ENCODE measurements around the gene PERCC1. TPM values are rescaled to one million over a fixed set of nuclear protein-coding genes. Genes with fewer than 3 reads are reported as not detected.

The PERCC1 gene
- total and polyA plus RNA-seq, 2 of the 4 experiments (the other 2 are of a cell fraction) = not detected

DNA sequence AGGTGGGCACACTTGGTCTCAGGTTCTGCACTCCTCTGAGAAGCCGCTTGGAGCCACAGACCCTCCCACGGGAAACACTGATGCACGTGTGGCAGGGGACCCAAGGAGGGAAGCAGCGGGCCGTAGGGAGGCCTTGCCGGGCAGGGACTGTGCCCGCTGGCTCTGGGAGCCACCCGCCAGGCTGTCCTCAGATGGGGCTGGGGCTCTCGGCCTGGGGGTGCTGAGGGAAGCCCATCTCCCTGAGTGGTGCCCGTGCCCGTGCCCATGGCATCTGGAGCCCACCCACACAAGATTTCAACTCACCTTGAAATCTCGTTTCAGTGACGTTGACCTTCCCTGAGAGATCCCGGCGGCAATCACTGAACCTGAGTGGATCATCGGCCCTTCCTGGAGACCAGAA, 26.1 kb downstream of the PERCC1 start:
- H3K4ac ChIP-seq (ENCODE audit: low read depth, low read length) = no peak overlapping the region
- H2BK20ac ChIP-seq (ENCODE audit: low read depth, low read length) = no peak overlapping the region
- H3K4me2 ChIP-seq (ENCODE audit: low read depth, low read length) = no peak overlapping the region
- H3K4me1 ChIP-seq (ENCODE audit: control insufficient read depth, insufficient read depth, low read length) = no peaks in the 10 kb centered on the region
- no peak overlapping the region for H2AK9ac ChIP-seq (replicated peaks; ENCODE audit: low read depth, low read length, poor library complexity)
- H3K9ac ChIP-seq (ENCODE audit: low read depth, low read length) = no peak overlapping the region
- no peak for DNase-seq
- no peak overlapping the region for H2BK5ac ChIP-seq (ENCODE audit: low read depth, low read length, poor library complexity, severe bottlenecking)
- H3K4me3 ChIP-seq (ENCODE audit: insufficient read depth, low read depth, low read length) = no peak overlapping the region
- BruUV-seq (replicated peaks) = no TSS peak
- H3K14ac ChIP-seq (replicated peaks; ENCODE audit: low read depth, low read length) = no peak overlapping the region
- no peaks in the 10 kb centered on the region for H3K9me1 ChIP-seq (ENCODE audit: insufficient read depth, low read length)
- dilution Hi-C loops (cut with HindIII; ENCODE audit: low sequenced_read_pairs, unreplicated experiment) (no loop called here), intact Hi-C loops (cut with micrococcal nuclease) (no loop called here), in situ Hi-C loops (cut with MboI; ENCODE audit: low sequenced_read_pairs) (no loop called here)
- H2AK5ac ChIP-seq (ENCODE audit: low read depth, low read length) = no peak overlapping the region
- H3K27ac ChIP-seq (ENCODE audit: insufficient read depth, low read length) = no peak overlapping the region
- no peak overlapping the region for H2BK120ac ChIP-seq (ENCODE audit: low read depth, low read length)
- H2AFZ ChIP-seq (replicated peaks; ENCODE audit: low read length, poor library complexity) = no peak overlapping the region
- H3K18ac ChIP-seq (ENCODE audit: low read depth, low read length) = no peak overlapping the region
- WGBS, 2 experiments (ENCODE audit: extremely low coverage in 2 of 2, insufficient read length in 1 of 2) = 90% methylated on average over 9 of the region's 16 CpGs; no CpG with 5 or more reads in 1 of the 2 experiments
- CTCF ChIA-PET = no interaction called here
- POLR2A ChIA-PET (ENCODE audit: unreplicated experiment) = no interaction called here
- peaks cover 50% of the 10 kb centered on the region for H3K36me3 ChIP-seq (ENCODE audit: control insufficient read depth, insufficient read depth, low read length)
- H4K8ac ChIP-seq (ENCODE audit: low read depth in 2 of 2, low read length in 2 of 2) = no peak overlapping the region
- H4K20me1 ChIP-seq (ENCODE audit: insufficient read depth, low read length) = no peaks in the 10 kb centered on the region
- H3K27me3 ChIP-seq (ENCODE audit: control insufficient read depth, insufficient read depth, low read length) = no peaks in the 10 kb centered on the region
- H3K9me3 ChIP-seq (ENCODE audit: control insufficient read depth, insufficient read depth, low read length) = no peaks in the 10 kb centered on the region
- no peak for ATAC-seq (ENCODE audit: low read depth)
- H3K23ac ChIP-seq (ENCODE audit: low read depth, low read length) = no peak overlapping the region
- no peak overlapping the region for H3K56ac ChIP-seq (ENCODE audit: extremely low read depth, insufficient read depth, low read length)
- peaks cover 0 to 4% of the 10 kb centered on the region in 2 experiments; a peak in 1 of 4 replicates for H3K79me1 ChIP-seq (ENCODE audit: low read depth in 1 of 2, low read length in 2 of 2)
- H4K5ac ChIP-seq (ENCODE audit: low read depth, low read length) = no peak overlapping the region
- H4K91ac ChIP-seq (ENCODE audit: insufficient read depth, low read depth, low read length) = no peak overlapping the region
- no peak overlapping the region for H2BK15ac ChIP-seq (ENCODE audit: low read depth, low read length)
- no peak for TF ChIP-seq RCOR1 (IDR thresholded peaks at IDR 0.05; ENCODE audit: insufficient replicate concordance, low read length)
- no peak for TF ChIP-seq RFX5 (IDR thresholded peaks at IDR 0.05; ENCODE audit: low read depth, low read length)
- TF ChIP-seq, protein P1, sequence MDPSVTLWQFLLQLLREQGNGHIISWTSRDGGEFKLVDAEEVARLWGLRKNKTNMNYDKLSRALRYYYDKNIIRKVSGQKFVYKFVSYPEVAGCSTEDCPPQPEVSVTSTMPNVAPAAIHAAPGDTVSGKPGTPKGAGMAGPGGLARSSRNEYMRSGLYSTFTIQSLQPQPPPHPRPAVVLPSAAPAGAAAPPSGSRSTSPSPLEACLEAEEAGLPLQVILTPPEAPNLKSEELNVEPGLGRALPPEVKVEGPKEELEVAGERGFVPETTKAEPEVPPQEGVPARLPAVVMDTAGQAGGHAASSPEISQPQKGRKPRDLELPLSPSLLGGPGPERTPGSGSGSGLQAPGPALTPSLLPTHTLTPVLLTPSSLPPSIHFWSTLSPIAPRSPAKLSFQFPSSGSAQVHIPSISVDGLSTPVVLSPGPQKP (IDR thresholded peaks at IDR 0.05; ENCODE audit: borderline replicate concordance, low read depth, low read length) = no peak
- TF ChIP-seq BHLHE40 (IDR thresholded peaks at IDR 0.05; ENCODE audit: low read depth, low read length) = no peak
- no peak for TF ChIP-seq RAD21 (IDR thresholded peaks at IDR 0.05; ENCODE audit: low read length)
- TF ChIP-seq NFE2L2 (IDR thresholded peaks at IDR 0.05; ENCODE audit: low read depth, low read length) = no peak
- TF ChIP-seq, protein P2, sequence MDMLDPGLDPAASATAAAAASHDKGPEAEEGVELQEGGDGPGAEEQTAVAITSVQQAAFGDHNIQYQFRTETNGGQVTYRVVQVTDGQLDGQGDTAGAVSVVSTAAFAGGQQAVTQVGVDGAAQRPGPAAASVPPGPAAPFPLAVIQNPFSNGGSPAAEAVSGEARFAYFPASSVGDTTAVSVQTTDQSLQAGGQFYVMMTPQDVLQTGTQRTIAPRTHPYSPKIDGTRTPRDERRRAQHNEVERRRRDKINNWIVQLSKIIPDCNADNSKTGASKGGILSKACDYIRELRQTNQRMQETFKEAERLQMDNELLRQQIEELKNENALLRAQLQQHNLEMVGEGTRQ (IDR thresholded peaks at IDR 0.05; ENCODE audit: low read depth, low read length) = no peak
- TF ChIP-seq, protein P3, sequence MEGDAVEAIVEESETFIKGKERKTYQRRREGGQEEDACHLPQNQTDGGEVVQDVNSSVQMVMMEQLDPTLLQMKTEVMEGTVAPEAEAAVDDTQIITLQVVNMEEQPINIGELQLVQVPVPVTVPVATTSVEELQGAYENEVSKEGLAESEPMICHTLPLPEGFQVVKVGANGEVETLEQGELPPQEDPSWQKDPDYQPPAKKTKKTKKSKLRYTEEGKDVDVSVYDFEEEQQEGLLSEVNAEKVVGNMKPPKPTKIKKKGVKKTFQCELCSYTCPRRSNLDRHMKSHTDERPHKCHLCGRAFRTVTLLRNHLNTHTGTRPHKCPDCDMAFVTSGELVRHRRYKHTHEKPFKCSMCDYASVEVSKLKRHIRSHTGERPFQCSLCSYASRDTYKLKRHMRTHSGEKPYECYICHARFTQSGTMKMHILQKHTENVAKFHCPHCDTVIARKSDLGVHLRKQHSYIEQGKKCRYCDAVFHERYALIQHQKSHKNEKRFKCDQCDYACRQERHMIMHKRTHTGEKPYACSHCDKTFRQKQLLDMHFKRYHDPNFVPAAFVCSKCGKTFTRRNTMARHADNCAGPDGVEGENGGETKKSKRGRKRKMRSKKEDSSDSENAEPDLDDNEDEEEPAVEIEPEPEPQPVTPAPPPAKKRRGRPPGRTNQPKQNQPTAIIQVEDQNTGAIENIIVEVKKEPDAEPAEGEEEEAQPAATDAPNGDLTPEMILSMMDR (conservative IDR thresholded peaks at IDR 0.05; ENCODE audit: low read depth, low read length) = no peak
- no peak for TF ChIP-seq CHD1 (IDR thresholded peaks at IDR 0.05; ENCODE audit: low read depth, low read length)
- no peak for TF ChIP-seq SMC3 (IDR thresholded peaks at IDR 0.05; ENCODE audit: low read depth, low read length)
- no peak for TF ChIP-seq MAZ (IDR thresholded peaks at IDR 0.05; ENCODE audit: borderline replicate concordance, low read depth, low read length)
- TF ChIP-seq CEBPB (IDR thresholded peaks at IDR 0.05; ENCODE audit: low read depth, low read length) = no peak
- TF ChIP-seq MAFK (IDR thresholded peaks at IDR 0.05; ENCODE audit: low read depth, low read length) = no peak
- no peak for TF ChIP-seq POLR2A (IDR thresholded peaks at IDR 0.05; ENCODE audit: low read depth, low read length)
- TF ChIP-seq FOS (IDR thresholded peaks at IDR 0.05; ENCODE audit: low read depth, low read length) = no peak
- no peak for TF ChIP-seq MXI1 (IDR thresholded peaks at IDR 0.05; ENCODE audit: borderline replicate concordance, low read depth, low read length)

Measured in IMR-90 (cell line).